ENCODE data around the gene PDE7B. TPM values are rescaled to one million over a fixed set of nuclear protein-coding genes. Genes with fewer than 3 reads are reported as not detected.

Gene PDE7B
- total and polyA plus RNA-seq, 9 of the 15 experiments (the other 6 are each of a cell fraction or from before 2014, with no cell fraction given), result 0.01 TPM; not detected in 8

- no peak for TF ChIP-seq CTCFL (IDR thresholded peaks at IDR 0.05; ENCODE audit: borderline replicate concordance, insufficient read depth, low read depth, low read length, poor library complexity, severe bottlenecking)
- no peak; the same call in 1 of the 2 replicates for TF ChIP-seq ATF3 (IDR thresholded peaks at IDR 0.05)
- TF ChIP-seq ATF3 (CRISPR knock-in tag; conservative IDR thresholded peaks at IDR 0.05), result peak; percentile 67; the same call in 1 of the 2 replicates
- TF ChIP-seq ATF2 (CRISPR knock-in tag; IDR thresholded peaks at IDR 0.05), result no peak
- no peak for TF ChIP-seq TCF7 (IDR thresholded peaks at IDR 0.05; ENCODE audit: borderline replicate concordance)
- TF ChIP-seq MEF2D (tag; conservative IDR thresholded peaks at IDR 0.05; ENCODE audit: low read depth), result no peak
- no peak for TF ChIP-seq POLR2AphosphoS5 (IDR thresholded peaks at IDR 0.05; ENCODE audit: control insufficient read depth, insufficient read depth, low read depth, low read length)
- TF ChIP-seq L3MBTL2 (IDR thresholded peaks at IDR 0.05), result no peak
- TF ChIP-seq HSF4 (CRISPR knock-in tag; IDR thresholded peaks at IDR 0.05; ENCODE audit: borderline replicate concordance), result no peak
- no peak for TF ChIP-seq FOXK1 (CRISPR knock-in tag; IDR thresholded peaks at IDR 0.05; ENCODE audit: borderline replicate concordance)
- no peak for TF ChIP-seq CAMTA2 (CRISPR knock-in tag; conservative IDR thresholded peaks at IDR 0.05)
- TF ChIP-seq MXI1 (IDR thresholded peaks at IDR 0.05; ENCODE audit: low read depth, low read length), result no peak
- TF ChIP-seq ZNF217 (CRISPR knock-in tag; IDR thresholded peaks at IDR 0.05), result no peak
Measured at GRCh38 chr6:136226027-136226673, 374.6 kb downstream of the PDE7B start (continued).
